Mesenteric fat pad (tissue), 1 donor: ENCODE data around the gene PRCD. TPM values are rescaled to one million over a fixed set of nuclear protein-coding genes. Genes with fewer than 3 reads are reported as not detected.
A peak's percentile ranks its signal among the peaks of the same experiment; 100 is the strongest.
"Not testable (repeated sequence)": the region's sequence is repeated elsewhere in the genome, so short reads cannot be mapped to it uniquely, and the experiment has no call there.

ENCODE experiments used
- DNase-seq: peaks from one replicate; pipeline ENCODE4 v3.0.0-alpha.2; 2020; ENCODE audit warnings: low spot score
- total RNA-seq: library from RNA; stranded (reverse); fragmentation: NEBNext Ultra II Directional; extraction: Animal tissue kit (Norgen Biotek cat#: 25700); gene quantifications from one replicate; pipeline ENCODE4 v1.2.1, GENCODE V29; 2021
- donor health status: DM: yes; HTN: yes; CAD: no.

PRCD gene
- total RNA-seq, 1 donor from 2014 or later = 5.4 TPM

DNA sequence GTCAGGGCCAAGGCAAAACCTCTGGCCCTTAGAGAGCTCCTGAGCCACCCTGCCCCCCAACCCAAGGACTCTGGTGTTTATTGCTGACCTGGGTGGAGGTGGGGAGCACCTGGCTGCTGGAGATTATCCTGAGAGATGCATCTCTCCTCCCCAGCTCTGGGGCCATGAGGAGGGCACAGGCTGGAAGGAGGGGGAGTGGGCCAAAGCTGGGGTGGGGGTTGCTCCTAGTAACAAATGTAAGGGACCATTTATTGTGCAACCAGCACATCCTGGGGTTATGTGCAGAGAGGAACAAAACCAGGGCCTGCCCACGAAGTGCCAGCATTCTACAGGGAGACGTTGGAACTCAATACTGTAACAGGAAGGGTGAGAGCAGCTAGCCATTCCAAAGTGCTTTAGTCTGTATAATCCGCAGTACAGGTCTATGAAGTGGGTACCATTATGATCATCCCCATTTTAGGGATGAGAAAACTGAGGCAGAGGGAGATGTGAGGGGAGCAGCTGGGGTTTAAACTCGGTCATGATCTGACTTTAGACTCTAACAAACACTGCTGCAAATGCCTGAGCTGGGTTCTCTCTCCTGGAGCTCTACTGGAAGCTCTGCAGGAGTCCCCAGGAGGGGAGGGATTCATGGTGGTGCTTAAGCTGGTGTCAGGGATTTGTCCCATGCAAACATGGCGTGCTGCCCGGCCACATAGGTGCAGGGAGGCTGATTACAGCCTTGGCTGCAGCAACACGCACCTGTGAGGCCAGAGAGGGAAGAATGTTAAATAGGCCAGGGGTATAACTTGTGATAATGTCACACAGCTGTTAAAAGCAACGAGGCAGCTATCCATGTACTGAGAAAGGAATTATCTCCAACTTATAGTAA, 37.3 kb upstream of the PRCD start:
- DNase-seq = no peak

DNA sequence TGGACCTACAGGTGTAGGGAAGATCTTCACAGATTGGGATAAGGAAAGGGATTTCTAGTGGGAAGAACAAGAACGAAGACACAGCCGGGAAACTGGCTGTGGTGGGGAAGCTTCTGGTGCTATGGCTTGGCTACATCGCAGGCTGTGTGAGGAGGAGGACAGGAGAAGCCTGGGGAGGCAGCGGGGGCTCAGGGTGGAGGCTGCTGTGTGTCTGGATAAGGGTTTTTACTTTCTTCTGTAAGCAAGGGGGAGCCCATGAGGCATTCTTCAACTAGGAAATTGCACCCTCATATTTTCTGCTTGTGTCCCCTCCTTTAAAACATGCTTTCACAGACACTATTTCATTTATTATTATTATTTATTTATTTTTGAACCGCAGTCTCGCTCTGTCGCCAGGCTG, 35.7 kb upstream of the PRCD start:
- no peak for DNase-seq

- peak; percentile 96 for DNase-seq
Measured at GRCh38 chr17:76506408-76507345, 33.2 kb upstream of the PRCD start.

DNA sequence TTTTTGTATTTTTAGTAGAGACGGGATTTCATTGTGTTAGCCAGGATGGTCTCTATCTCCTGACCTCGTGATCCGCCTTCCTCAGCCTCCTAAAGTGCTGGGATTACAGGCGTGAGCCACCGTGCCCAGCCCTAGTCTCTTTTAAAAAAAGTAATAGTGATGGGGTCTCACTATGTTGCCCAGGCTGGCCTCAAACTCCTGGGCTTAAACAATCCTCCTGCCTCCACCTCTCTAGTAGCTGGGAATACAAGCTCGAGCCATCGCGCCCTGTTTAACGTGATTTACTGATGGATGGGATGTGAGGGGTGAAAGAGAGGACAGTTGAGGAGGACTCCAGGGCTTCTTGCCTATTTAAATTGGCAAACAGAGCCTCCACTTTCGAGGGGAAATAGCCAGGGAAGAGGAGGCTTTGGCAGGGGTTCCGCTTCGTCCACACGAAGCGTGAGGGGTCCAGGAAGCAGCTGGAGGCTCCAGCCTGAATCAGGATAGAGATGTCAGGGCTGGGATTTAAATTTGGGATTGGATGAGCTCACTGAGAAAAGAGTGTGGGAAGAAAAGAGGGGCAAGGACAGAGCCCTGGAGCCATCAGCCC, 31.3 kb upstream of the PRCD start:
- not testable (repeated sequence) for DNase-seq

GRCh38 chr17:76510831-76511244, 29.0 kb upstream of the PRCD start:
- DNase-seq = no peak

- no peak for DNase-seq
Measured at GRCh38 chr17:76511668-76512365, 28.0 kb upstream of the PRCD start.

GRCh38 chr17:76512366-76513305, 27.2 kb upstream of the PRCD start:
- no peak for DNase-seq

DNA sequence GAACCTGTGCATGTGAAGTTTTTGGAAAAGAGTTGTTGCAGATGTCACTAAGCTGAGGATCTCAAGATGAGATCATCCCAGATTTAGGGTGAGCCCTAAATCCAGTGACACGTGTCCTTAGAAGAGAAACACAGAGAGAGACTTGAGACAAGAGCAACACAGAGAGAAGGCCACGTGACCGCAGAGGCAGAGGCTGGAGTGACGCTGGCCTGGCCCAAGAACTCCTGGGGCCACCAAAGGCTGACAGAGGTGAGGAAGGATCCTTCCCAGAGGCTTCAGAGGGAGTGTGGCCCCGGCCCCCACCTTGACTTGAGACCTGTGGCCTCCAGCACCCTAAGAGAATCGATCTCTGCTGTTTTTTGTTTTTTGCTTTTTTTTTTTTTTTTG, 26.5 kb upstream of the PRCD start:
- DNase-seq = no peak

DNA sequence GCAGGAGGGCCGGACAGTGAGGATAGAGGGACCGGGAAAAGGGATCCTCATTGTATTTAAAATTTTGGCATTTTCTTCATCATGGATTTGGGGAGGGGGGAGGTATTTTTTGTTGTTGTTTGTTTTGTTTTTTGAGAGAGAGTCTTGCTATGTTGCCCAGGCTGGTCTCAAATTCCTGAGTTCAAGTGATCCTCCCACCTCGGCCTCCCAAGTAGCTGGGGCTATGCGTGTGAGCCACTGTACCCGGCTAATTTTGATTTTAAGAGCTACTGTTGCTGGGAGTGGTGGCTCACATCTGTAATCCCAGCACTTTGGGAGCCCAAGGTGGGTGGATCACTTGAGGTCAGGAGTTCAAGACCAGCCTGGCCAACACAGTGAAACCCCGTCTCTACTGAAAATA, 25.5 kb upstream of the PRCD start:
- not testable (repeated sequence) for DNase-seq

- DNase-seq = no peak
Measured at GRCh38 chr17:76515274-76515949, 24.4 kb upstream of the PRCD start.

- DNase-seq = no peak
Measured at GRCh38 chr17:76517638-76518038, 22.2 kb upstream of the PRCD start.

- no peak for DNase-seq
Measured at GRCh38 chr17:76519048-76519966, 20.5 kb upstream of the PRCD start.

- no peak for DNase-seq
Measured at GRCh38 chr17:76521262-76521661, 18.6 kb upstream of the PRCD start.

DNA sequence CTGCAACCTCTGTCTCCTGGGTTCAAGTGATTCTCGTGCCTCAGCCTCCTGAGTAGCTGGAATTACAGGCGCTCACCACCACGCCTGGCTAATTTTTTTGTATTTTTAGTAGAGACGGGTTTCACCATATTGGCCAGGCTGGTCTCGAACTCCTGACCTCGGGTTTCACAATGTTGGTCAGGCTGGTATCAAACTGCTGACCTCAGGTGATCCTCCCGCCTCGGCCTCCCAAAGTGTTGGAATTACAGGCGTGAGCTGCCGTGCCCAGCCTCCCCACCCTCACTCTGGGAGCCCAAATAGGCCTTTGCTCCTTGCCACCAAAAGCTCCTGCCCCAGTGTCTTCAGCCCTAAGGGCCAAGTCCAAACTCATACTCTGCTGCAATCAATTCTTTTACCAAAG, 18.2 kb upstream of the PRCD start:
- DNase-seq = not testable (repeated sequence)

GRCh38 chr17:76523084-76524037, 16.5 kb upstream of the PRCD start:
- peak; percentile 95 for DNase-seq

- DNase-seq = no peak
Measured at GRCh38 chr17:76524598-76525512, 15.0 kb upstream of the PRCD start.
